Measurements from ENCODE around the gene TPM1. TPM values are rescaled to one million over a fixed set of nuclear protein-coding genes. Genes with fewer than 3 reads are reported as not detected.

The TPM1 gene
- total and polyA plus RNA-seq, 11 donors: 9,722 to 18,689 (median 13,651) TPM

DNA sequence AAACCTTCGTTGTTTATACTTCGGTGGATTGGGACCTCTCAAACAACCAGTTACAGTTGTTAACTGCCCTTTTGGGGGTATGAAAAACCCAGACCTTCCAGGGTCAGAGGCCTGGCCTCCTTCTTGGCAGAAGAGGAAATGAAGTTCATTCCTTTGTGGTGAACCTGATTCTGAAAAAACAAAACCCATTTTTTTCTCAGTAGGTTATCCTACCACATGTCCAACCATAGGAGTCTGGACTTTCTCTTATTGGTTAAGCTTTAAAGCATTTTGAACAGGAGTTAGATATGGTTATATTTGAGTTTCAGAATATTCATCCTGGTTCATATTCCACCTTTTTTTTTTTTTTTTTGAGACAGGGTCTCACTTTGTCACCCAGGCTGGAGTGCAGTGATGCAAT lies 71.9 kb downstream of the TPM1 start:
- DNase-seq (no peak), ATAC-seq (no peak)
- TF ChIP-seq POLR2A (IDR thresholded peaks at IDR 0.05): no peak
- TF ChIP-seq, protein P1, sequence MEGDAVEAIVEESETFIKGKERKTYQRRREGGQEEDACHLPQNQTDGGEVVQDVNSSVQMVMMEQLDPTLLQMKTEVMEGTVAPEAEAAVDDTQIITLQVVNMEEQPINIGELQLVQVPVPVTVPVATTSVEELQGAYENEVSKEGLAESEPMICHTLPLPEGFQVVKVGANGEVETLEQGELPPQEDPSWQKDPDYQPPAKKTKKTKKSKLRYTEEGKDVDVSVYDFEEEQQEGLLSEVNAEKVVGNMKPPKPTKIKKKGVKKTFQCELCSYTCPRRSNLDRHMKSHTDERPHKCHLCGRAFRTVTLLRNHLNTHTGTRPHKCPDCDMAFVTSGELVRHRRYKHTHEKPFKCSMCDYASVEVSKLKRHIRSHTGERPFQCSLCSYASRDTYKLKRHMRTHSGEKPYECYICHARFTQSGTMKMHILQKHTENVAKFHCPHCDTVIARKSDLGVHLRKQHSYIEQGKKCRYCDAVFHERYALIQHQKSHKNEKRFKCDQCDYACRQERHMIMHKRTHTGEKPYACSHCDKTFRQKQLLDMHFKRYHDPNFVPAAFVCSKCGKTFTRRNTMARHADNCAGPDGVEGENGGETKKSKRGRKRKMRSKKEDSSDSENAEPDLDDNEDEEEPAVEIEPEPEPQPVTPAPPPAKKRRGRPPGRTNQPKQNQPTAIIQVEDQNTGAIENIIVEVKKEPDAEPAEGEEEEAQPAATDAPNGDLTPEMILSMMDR (IDR thresholded peaks at IDR 0.05): no peak
- no peaks in the 10 kb centered on the region for H3K36me3 ChIP-seq
- H3K27ac ChIP-seq: no peak overlapping the region
- no peak overlapping the region for H3K4me3 ChIP-seq
- H3K27me3 ChIP-seq: no peaks in the 10 kb centered on the region
- H3K4me1 ChIP-seq: no peaks in the 10 kb centered on the region
- peaks cover 0 to 6% (median 0%) of the 10 kb centered on the region in 12 donors for H3K9me3 ChIP-seq
- WGBS, 4 donors: 53 to 80% (median 75%) methylated on average over 2 of the region's 2 CpGs
- intact Hi-C loops (cut with DNase I): loop anchor here in 1 of 10 donors (10.0 kb wide), 1 partner anchor 660 kb away; no protein-coding TSS in a partner anchor

Other genes starting within 250 kb of the TPM1 start
- gene LACTB, start 79.1 kb downstream of the TPM1 start, total RNA-seq: 10 to 100 TPM; 17.9 to 31.0 (median 22.7) TPM
- 10 to 100 TPM; 21.6 to 25.9 TPM for gene LACTB, start 79.1 kb downstream of the TPM1 start, polyA plus RNA-seq
- 100 to 1,000 TPM in 7 of 9 donors, 10 to 100 TPM in 2; 61.3 to 221 (median 137) TPM for gene RPS27L, start 114.7 kb downstream of the TPM1 start, total RNA-seq
- 100 to 1,000 TPM in 1 of 2 donors, 10 to 100 TPM in 1; 53.4 to 141 TPM for gene RPS27L, start 114.7 kb downstream of the TPM1 start, polyA plus RNA-seq
- 10 to 100 TPM in 2 of 9 donors, 1 to 10 TPM in 7; 6.3 to 32.6 (median 8.4) TPM for gene RAB8B, start 146.9 kb downstream of the TPM1 start, total RNA-seq
- gene RAB8B, start 146.9 kb downstream of the TPM1 start, polyA plus RNA-seq: 1 to 10 TPM; 2.5 to 6.2 TPM
- 10 to 100 TPM in 2 of 9 donors, 1 to 10 TPM in 7; 4.3 to 17.6 (median 6.3) TPM for gene APH1B, start 234.9 kb downstream of the TPM1 start, total RNA-seq
- gene APH1B, start 234.9 kb downstream of the TPM1 start, polyA plus RNA-seq: 1 to 10 TPM; 1.9 to 3.2 TPM